Measurements from ENCODE around the gene TRMT2A. TPM values are rescaled to one million over a fixed set of nuclear protein-coding genes. Genes with fewer than 3 reads are reported as not detected.

TRMT2A gene

GRCh38 chr22:20065896-20066616 is 51.0 kb downstream of the TRMT2A start:
- Histone ChIP-seq H3K9me3 (replicated peaks; ENCODE audit: low read length) (no peaks in the 10 kb centered on the region), H3K27me3 (ENCODE audit: control insufficient read depth, insufficient read depth, low read length) (no peaks in the 10 kb centered on the region), H3K4me2 (ENCODE audit: low read length) (no peak overlapping the region), H3K4me1 (ENCODE audit: control insufficient read depth, insufficient read depth, low read length) (peaks cover 21% of the 10 kb centered on the region), H3K4me3 (ENCODE audit: low read length) (no peak overlapping the region), H3K36me3 (ENCODE audit: insufficient read depth, low read length) (peaks cover 28% of the 10 kb centered on the region), H3K9ac (ENCODE audit: low read depth, low read length) (no peak overlapping the region)

DNA sequence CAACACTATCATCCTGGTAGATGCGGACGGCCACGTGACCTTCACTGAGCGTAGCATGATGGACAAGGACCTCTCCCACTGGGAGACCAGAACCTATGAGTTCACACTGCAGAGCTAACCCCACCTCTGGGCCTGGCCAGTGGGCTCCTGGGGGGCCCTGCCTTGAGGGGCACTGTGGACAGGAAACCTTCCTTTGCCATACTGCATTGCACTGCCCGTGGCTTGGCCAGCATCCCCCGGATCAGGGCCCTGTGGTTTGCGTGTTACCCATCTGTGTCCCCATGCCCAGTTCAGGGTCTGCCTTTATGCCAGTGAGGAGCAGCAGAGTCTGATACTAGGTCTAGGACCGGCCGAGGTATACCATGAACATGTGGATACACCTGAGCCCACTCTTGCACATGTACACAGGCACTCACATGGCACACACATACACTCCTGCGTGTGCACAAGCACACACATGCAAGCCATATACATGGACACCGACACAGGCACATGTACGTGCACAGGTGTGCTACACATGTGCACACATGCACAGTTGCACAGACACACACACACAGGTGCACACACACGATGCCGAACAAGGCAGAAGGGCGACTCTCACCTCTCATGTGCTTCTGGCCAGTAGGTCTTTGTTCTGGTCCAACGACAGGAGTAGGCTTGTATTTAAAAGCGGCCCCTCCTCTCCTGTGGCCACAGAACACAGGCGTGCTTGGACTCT is 52.3 kb downstream of the TRMT2A start:
- no peak overlapping the region for H3K4me3 ChIP-seq (ENCODE audit: low read length)
- H3K9ac ChIP-seq (ENCODE audit: low read depth, low read length): no peak overlapping the region
- H3K4me1 ChIP-seq (ENCODE audit: control insufficient read depth, insufficient read depth, low read length): peaks cover 25% of the 10 kb centered on the region
- H3K9me3 ChIP-seq (replicated peaks; ENCODE audit: low read length): no peaks in the 10 kb centered on the region
- no peaks in the 10 kb centered on the region for H3K27me3 ChIP-seq (ENCODE audit: control insufficient read depth, insufficient read depth, low read length)
- peaks cover 32% of the 10 kb centered on the region for H3K36me3 ChIP-seq (ENCODE audit: insufficient read depth, low read length)
- H3K4me2 ChIP-seq (ENCODE audit: low read length): no peak overlapping the region

DNA sequence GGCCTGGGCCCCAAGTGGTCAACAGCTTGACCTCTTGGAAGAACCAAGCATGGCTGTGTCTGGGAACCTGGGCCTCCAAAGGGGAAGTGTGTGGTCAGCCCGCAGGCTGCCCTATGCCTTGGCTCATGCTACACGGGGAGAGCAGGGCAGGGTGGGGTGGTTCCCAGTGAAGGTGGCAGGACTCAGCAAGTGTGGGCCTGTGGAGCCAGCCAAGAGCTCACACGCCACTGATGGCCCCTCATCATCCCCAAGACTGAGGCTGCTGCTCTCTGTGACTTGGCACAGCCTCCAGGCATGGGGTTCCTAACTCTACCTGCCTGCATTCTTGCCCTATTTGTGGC is 52.9 kb downstream of the TRMT2A start:
- no peaks in the 10 kb centered on the region for H3K27me3 ChIP-seq (ENCODE audit: control insufficient read depth, insufficient read depth, low read length)

DNA sequence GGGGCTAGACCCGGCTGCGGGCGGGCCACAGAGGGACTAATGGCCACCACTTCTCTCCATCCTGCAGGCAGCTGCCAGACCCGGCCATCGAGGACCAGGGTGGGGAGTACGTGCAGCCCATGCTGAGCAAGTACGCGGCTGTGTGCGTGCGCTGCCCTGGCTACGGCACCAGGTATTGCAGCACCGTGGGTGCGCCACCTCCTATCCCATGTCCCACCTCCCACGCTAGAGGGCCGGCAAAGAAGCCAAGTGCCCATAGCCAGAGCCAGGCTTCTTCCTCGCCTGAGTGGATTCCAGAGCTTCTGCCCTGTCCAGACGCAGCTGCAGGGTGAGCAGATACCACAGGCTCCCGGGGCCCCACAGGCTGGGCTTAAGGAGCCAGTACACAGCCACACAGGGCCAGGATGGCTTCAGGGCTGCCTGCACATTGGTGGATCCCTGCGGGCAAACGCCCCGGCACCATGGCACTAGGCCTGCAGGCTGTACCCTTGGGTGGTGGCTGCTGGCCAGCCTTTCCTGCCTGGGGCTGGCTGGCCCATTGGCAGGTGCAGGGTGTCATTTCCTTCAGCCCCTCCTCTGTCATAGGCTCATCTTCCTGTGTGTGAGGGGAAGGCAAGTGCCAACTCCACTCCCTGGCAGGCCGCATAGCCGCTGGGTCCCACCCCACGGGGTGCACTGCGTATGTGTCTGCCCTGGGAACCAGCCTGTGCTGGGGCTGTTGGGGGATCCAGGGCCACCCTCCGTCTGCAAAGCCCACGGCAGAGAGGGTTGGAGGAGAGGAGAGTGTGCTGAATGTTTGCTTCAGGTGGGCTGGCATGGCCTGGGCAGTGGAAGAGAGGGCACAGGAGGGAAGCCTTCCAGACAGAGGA is 53.5 kb downstream of the TRMT2A start:
- Histone ChIP-seq H3K9me3 (replicated peaks; ENCODE audit: low read length) (no peaks in the 10 kb centered on the region), H3K27me3 (ENCODE audit: control insufficient read depth, insufficient read depth, low read length) (no peaks in the 10 kb centered on the region), H3K36me3 (ENCODE audit: insufficient read depth, low read length) (peaks cover 32% of the 10 kb centered on the region), H3K9ac (ENCODE audit: low read depth, low read length) (no peak overlapping the region), H3K4me3 (ENCODE audit: low read length) (no peak overlapping the region), H3K4me2 (ENCODE audit: low read length) (no peak overlapping the region), H3K4me1 (ENCODE audit: control insufficient read depth, insufficient read depth, low read length) (peaks cover 25% of the 10 kb centered on the region)

More for the DNA sequence above, 52.9 kb downstream of the TRMT2A start:
- peaks cover 25% of the 10 kb centered on the region for H3K4me1 ChIP-seq (ENCODE audit: control insufficient read depth, insufficient read depth, low read length)
- no peak overlapping the region for H3K4me2 ChIP-seq (ENCODE audit: low read length)
- peaks cover 32% of the 10 kb centered on the region for H3K36me3 ChIP-seq (ENCODE audit: insufficient read depth, low read length)
- no peak overlapping the region for H3K9ac ChIP-seq (ENCODE audit: low read depth, low read length)
- H3K9me3 ChIP-seq (replicated peaks; ENCODE audit: low read length): no peaks in the 10 kb centered on the region
- no peak overlapping the region for H3K4me3 ChIP-seq (ENCODE audit: low read length)

GRCh38 chr22:20062766-20063083 is 54.3 kb downstream of the TRMT2A start:
- Histone ChIP-seq H3K36me3 (ENCODE audit: insufficient read depth, low read length) (peaks cover 36% of the 10 kb centered on the region), H3K9ac (ENCODE audit: low read depth, low read length) (no peak overlapping the region)

GRCh38 chr22:20062043-20062765 is 54.8 kb downstream of the TRMT2A start:
- Histone ChIP-seq H3K9me3 (replicated peaks; ENCODE audit: low read length) (no peaks in the 10 kb centered on the region), H3K27me3 (ENCODE audit: control insufficient read depth, insufficient read depth, low read length) (no peaks in the 10 kb centered on the region), H3K4me2 (ENCODE audit: low read length) (peak overlapping the region; percentile 4), H3K4me3 (ENCODE audit: low read length) (no peak overlapping the region), H3K36me3 (ENCODE audit: insufficient read depth, low read length) (peaks cover 41% of the 10 kb centered on the region), H3K9ac (ENCODE audit: low read depth, low read length) (no peak overlapping the region), H3K4me1 (ENCODE audit: control insufficient read depth, insufficient read depth, low read length) (peaks cover 25% of the 10 kb centered on the region)

More at GRCh38 chr22:20062766-20063083, 54.3 kb downstream of the TRMT2A start:
- H3K4me2 ChIP-seq (ENCODE audit: low read length): peak overlapping the region; percentile 31
- H3K4me1 ChIP-seq (ENCODE audit: control insufficient read depth, insufficient read depth, low read length): peaks cover 25% of the 10 kb centered on the region
- no peaks in the 10 kb centered on the region for H3K27me3 ChIP-seq (ENCODE audit: control insufficient read depth, insufficient read depth, low read length)
- no peak overlapping the region for H3K4me3 ChIP-seq (ENCODE audit: low read length)
- H3K9me3 ChIP-seq (replicated peaks; ENCODE audit: low read length): no peaks in the 10 kb centered on the region

Small RNAs within 50 kb of the gene (small RNA-seq; reads per million reads assigned to genes)
- gene MIR6816 (not detected), gene RF00017 (not detected), gene RF00599 (not detected)
